Activated T-cell treated with anti-CD3 and anti-CD28 coated beads, Interleukin-2, amount 50 U/mL, for 72 hours (primary cell): ENCODE results near the gene C11orf52. TPM values are rescaled to one million over a fixed set of nuclear protein-coding genes. Genes with fewer than 3 reads are reported as not detected.

ENCODE experiments used
- ATAC-seq, 2 donors: fragments of 150-1000 bp; cut with Tn5 transposase; replicated peaks in 1 of 2; 2 replicates each; pipeline ENCODE4 v1.10.0; 2021; ENCODE audit warnings: moderate library complexity in 2 of 2, mild to moderate bottlenecking in 1 of 2
- DNase-seq, 2 donors: peaks; one replicate each; pipeline ENCODE4 v3.0.0; 2021 to 2022; ENCODE audit warnings: mixed read lengths in 1 of 2
- H3K27ac Mint-ChIP-seq: one replicate; pipeline ENCODE4 v1.8.0; 2022; ENCODE audit warnings: mild to moderate bottlenecking, moderate library complexity, mixed read lengths
- H3K27me3 Mint-ChIP-seq: one replicate; pipeline ENCODE4 v1.8.0; 2022; ENCODE audit warnings: low read depth, mixed read lengths
- H3K36me3 Mint-ChIP-seq, 2 donors: one replicate each; pipeline ENCODE4 v1.8.0; 2022; ENCODE audit warnings: mixed read lengths in 2 of 2, mild to moderate bottlenecking in 1 of 2; ENCODE audit not compliant: insufficient read depth in 2 of 2
- H3K4me1 Mint-ChIP-seq: one replicate; pipeline ENCODE4 v1.8.0; 2022; ENCODE audit warnings: low read depth, mixed read lengths
- H3K4me3 Mint-ChIP-seq, 2 donors: one replicate each; pipeline ENCODE4 v1.8.0; 2022; ENCODE audit warnings: mild to moderate bottlenecking in 2 of 2, mixed read lengths in 2 of 2, moderate library complexity in 2 of 2
- H3K9me3 Mint-ChIP-seq, 2 donors: one replicate each; pipeline ENCODE4 v1.8.0; 2022; ENCODE audit warnings: mixed read lengths in 2 of 2
- total RNA-seq, 2 donors: library from RNA; stranded (reverse); gene quantifications; one replicate each; pipeline ENCODE4 v1.2.3, GENCODE V29; 2022

Gene C11orf52
- total RNA-seq, 2 donors from 2014 or later, result not detected

DNA sequence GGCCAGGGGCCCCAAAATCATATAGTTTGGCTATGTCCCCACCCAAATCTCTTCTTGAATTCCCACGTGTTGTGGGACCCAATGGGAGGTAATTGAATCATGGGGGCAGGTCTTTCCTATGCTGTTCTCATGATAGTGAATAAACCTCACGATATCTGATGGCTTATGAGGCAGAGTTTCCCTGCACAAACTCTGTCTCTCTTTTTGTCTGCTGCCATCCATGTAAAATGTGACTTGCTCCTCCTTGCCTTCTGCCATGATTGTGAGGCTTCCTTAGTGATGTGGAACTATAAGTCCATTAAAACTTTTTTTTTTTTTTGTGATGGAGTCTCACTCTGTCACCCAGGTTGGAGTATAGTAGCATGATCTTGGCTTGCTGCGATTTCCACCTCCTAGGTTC is 32.9 kb downstream of the C11orf52 start:
- H3K27ac Mint-ChIP-seq, result no peak overlapping the region
- DNase-seq (no peak), ATAC-seq (no peak)
- peaks cover 6 to 21% of the 10 kb centered on the region in 2 donors for H3K36me3 Mint-ChIP-seq
- H3K27me3 Mint-ChIP-seq, result no peaks in the 10 kb centered on the region
- H3K9me3 Mint-ChIP-seq, result no peaks in the 10 kb centered on the region
- no peak overlapping the region for H3K4me3 Mint-ChIP-seq
- peaks cover 20% of the 10 kb centered on the region for H3K4me1 Mint-ChIP-seq

DNA sequence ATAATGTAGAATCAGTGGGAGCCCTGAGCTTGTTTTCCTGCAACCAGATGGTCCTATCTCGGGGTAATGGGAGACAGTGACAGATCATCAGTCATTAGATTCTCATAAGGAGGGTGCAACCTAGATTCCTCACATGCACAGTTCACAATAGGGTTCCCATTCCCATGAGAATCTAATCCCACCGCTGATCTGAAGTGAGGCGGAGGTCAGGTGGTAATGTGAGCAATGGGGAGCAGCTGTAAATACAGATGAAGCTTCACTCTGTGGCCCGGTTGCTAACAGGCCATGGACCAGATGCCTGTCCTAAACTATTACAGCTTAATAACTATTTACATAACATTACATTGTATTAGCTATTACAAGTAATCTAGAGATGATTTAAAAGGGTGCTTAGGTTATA is 35.4 kb downstream of the C11orf52 start:
- ATAC-seq (no peak), DNase-seq (no peak)
- Mint-ChIP-seq H3K27ac (no peak overlapping the region), H3K4me3 (no peak overlapping the region), H3K36me3 (peaks cover 2 to 21% of the 10 kb centered on the region in 2 donors), H3K9me3 (no peaks in the 10 kb centered on the region), H3K27me3 (no peaks in the 10 kb centered on the region), H3K4me1 (peaks cover 9% of the 10 kb centered on the region)

DNA sequence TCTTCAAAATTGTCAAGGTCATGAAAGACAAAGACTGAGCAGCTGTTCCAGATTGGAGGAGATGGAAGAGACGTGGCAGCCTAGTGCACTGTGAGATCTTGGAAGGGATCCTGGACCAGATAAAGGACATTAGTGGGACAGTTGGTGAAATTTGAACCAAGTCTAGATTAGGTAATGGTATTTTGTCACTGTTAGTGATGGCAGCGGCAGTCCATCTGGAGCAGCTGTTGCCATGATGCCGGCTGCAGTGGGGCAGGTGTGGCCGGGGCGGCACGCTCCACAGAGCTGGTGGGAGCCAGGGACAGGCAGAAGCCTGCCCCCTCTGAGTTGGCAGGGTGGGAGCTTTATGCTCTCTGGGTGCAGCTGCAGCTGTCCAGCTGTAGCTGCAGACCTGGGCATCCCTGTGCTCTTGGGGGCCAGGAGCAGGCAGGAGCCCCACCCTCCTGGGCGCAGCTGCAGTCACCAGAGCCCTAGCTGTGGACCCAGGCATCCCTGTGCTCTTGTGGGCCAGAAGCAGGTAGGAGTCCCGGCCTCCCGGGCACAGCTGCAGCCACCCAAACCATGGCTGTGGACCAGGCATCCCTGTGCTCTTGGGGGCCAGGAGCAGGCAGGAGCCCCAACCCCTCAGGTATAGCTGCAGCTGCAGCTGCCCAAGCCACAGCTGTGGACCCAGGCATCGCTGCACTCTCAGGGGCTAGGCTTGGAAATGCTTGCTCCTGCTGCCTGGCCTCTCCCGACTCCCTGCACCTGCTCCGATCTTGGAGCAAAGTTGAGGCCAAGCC is 39.1 kb downstream of the C11orf52 start:
- DNase-seq, result no peak
- Mint-ChIP-seq H3K27ac (no peak overlapping the region), H3K4me1 (peaks cover 19% of the 10 kb centered on the region), H3K27me3 (no peaks in the 10 kb centered on the region), H3K4me3 (no peak overlapping the region), H3K36me3 (peaks cover 0 to 8% of the 10 kb centered on the region in 2 donors), H3K9me3 (no peaks in the 10 kb centered on the region)
- no peak for ATAC-seq

DNA sequence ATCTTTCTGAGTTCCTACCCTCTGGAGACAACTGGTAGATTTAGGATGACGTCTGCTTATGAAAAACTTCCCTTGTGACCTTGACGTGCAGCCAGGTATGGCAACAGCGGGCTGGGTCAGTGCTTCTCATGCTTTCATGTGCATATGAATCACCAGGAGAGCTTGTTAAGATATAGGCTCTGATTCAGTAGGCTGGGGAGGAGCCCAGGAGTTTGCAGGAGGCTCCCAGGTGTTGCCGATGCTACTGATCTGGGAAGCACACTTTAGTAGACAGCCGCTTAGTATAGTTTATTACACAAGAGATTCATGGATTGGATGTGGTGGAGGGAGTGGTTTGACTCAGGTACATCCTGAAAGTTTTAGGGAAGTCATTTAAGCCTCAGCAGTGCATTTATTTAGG is 42.2 kb downstream of the C11orf52 start:
- peaks cover 0 to 4% of the 10 kb centered on the region in 2 donors for H3K36me3 Mint-ChIP-seq
- no peak for ATAC-seq

DNA sequence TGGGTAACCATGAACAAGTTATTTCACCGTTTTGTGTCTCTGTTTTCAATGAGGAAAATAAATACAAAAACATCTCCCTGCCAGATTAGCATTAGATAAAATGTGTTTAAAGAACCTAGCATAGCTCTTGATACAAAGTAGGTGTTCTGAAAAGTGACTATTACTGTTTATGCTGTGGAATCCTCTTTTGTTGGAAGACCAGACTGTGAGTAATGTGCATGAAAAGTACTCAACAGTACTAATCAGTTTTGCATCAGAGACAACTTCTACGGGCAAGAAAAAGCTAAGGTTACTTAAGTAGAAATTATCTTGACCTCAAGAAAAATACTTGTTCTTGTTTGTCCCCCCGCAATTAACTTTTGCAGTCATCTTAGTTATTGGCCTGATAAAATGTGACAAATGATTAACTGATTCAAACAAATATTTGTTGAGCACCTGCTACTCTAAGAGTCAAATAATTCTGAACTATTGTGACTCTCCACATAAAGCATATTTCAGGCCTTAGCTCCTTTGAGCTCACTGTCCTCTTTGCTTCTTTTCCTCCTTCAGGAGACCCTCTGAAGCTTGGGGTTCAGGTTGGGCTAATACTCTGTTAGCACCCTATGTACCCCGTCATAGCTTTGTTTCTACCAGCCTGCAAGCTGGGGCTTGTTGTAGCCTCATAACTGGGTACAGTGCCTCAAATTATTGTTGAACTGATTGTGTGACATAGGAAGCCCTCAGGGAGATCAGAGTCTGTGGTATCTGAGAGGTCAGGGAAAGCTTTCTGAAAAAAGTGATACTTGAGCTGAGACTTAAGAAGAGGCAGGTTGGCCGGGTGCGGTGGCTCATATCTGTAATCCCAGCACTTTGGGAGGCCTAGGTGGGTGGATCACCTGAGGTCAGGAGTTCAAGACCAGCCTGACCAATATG is 42.9 kb downstream of the C11orf52 start:
- Mint-ChIP-seq H3K4me1 (peaks cover 31% of the 10 kb centered on the region), H3K27ac (peak overlapping the region; percentile 75)
- ATAC-seq, result no peak

More for the DNA sequence above, 42.2 kb downstream of the C11orf52 start:
- Mint-ChIP-seq H3K27ac (no peak overlapping the region), H3K27me3 (no peaks in the 10 kb centered on the region), H3K4me1 (peaks cover 31% of the 10 kb centered on the region), H3K4me3 (no peak overlapping the region), H3K9me3 (no peaks in the 10 kb centered on the region)
- DNase-seq, result no peak

DNA sequence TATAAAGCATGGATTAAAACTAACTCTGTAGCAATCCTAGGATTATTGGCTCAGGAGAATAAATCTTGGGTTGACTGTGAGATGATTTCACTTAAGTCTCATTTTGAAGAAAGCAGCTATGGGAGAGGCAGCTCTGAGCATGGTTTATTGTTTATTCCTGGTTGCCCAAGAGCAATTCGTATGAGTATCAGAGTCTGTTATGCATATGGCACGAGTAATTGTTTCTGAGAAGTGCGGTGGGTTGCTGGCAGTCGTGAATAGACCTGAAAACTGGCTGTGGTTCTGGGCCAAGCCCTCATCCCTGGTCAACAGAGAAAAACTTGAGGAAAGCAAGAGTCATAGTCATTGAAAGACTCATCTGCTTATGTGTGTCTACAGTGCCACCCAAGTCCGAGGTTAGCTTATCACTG is 45.2 kb downstream of the C11orf52 start:
- no peaks in the 10 kb centered on the region for H3K27me3 Mint-ChIP-seq
- ATAC-seq (peak; percentile 89 to 90), DNase-seq (peak; percentile 35 to 42)
- H3K9me3 Mint-ChIP-seq, result no peaks in the 10 kb centered on the region
- H3K27ac Mint-ChIP-seq, result peak overlapping the region; percentile 29
- peaks cover 0 to 10% of the 10 kb centered on the region in 2 donors for H3K36me3 Mint-ChIP-seq
- H3K4me3 Mint-ChIP-seq, result peak overlapping the region in 1 of 2 donors; percentile 50
- H3K4me1 Mint-ChIP-seq, result peaks cover 31% of the 10 kb centered on the region

More for the DNA sequence above, 42.9 kb downstream of the C11orf52 start:
- no peaks in the 10 kb centered on the region for H3K9me3 Mint-ChIP-seq
- peaks cover 0 to 4% of the 10 kb centered on the region in 2 donors for H3K36me3 Mint-ChIP-seq
- no peak for DNase-seq
- H3K27me3 Mint-ChIP-seq, result no peaks in the 10 kb centered on the region
- no peak overlapping the region for H3K4me3 Mint-ChIP-seq

DNA sequence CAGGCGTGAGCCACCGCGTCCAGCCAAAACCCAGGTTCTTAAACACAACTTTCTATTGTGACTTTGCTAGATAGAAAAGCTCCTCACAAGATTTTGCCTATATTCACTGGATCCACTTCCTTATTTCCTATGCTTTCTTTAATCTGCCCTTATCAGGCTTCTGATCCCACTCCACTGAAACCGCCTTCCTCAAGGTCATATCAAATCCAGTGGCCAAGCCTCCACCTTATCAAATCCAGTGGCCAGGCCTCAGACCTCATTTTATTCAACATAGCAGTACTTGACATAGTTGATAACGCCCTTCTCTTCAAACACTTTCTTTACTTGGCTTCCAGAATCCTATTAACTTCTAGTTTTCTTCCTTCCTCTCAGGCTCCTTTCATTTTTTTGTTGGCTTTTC is 48.0 kb downstream of the C11orf52 start:
- ATAC-seq (no peak), DNase-seq (no peak)
- Mint-ChIP-seq H3K4me1 (peaks cover 22% of the 10 kb centered on the region), H3K9me3 (no peaks in the 10 kb centered on the region), H3K27me3 (no peaks in the 10 kb centered on the region), H3K4me3 (no peak overlapping the region), H3K36me3 (peaks cover 0 to 15% of the 10 kb centered on the region in 2 donors), H3K27ac (no peak overlapping the region)

DNA sequence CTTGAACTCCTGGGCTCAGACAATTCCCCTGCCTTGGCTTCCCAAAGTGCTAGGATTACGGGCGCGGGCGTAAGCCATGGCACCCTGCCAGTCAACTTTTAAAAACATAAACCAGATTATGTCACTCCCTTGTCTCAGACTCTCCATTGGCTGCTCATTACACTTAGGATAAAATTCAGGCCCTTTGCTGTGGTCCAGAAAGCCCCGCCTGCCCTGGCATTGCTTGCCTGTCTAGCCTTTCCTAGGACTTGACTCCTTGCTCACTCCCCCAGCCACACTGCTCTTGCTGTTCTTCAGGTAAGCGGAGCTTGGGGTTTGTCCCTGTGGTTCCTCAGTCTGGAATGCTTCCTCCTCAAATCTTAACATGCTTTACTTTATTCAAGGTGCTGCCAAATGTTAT is 48.9 kb downstream of the C11orf52 start:
- Mint-ChIP-seq H3K9me3 (no peaks in the 10 kb centered on the region), H3K4me1 (peaks cover 13% of the 10 kb centered on the region), H3K36me3 (peaks cover 0 to 17% of the 10 kb centered on the region in 2 donors), H3K4me3 (no peak overlapping the region), H3K27me3 (no peaks in the 10 kb centered on the region), H3K27ac (no peak overlapping the region)
- ATAC-seq, result no peak
- DNase-seq, result no peak

DNA sequence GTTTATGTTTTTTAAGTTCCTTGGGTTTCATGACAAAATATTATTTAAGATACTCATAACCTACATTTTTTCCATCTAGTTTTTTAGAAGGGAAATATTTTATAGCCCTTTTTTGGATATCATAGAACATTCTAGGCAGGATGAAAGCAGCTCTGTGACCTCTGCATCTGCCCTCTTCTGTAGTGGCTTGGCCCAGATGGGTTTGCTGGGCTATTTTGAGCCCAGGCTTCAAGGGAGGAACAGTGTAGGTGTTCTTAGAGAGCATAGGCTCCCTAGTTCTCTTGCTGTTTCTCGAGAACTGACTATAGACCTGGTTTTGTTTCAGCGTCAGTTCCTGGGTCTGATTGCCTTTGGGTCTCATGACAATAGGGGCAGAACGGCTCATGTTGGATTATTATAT is 50.6 kb downstream of the C11orf52 start:
- Mint-ChIP-seq H3K9me3 (no peaks in the 10 kb centered on the region), H3K36me3 (peaks cover 0 to 22% of the 10 kb centered on the region in 2 donors), H3K4me3 (no peak overlapping the region), H3K27ac (no peak overlapping the region), H3K27me3 (no peaks in the 10 kb centered on the region), H3K4me1 (peaks cover 3% of the 10 kb centered on the region)
- no peak for DNase-seq
- no peak for ATAC-seq

DNA sequence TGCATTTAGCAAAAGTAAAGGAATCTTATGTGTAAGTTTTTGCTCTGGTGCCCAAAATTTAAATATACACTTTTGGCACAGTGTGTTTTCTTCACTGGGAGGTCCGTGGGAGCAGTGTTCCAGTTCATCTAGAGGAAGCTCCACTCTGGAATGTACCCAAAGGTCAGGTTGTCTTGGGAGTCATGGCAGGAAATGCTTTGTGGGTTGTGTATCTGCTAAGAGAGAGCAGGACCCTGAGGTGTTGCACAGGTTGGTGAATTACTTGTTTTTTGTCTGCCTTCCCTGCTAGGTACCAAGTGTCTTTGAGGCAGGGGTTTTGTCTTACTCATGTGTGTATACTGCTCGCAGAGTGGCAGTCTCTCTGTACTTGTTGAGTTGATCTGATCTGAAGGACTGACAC is 55.7 kb downstream of the C11orf52 start:
- no peaks in the 10 kb centered on the region for H3K9me3 Mint-ChIP-seq
- H3K27ac Mint-ChIP-seq, result no peak overlapping the region
- peaks cover 18% of the 10 kb centered on the region for H3K27me3 Mint-ChIP-seq
- ATAC-seq (no peak), DNase-seq (no peak)
- no peak overlapping the region for H3K4me3 Mint-ChIP-seq
- peaks cover 0 to 15% of the 10 kb centered on the region in 2 donors for H3K36me3 Mint-ChIP-seq
- H3K4me1 Mint-ChIP-seq, result peaks cover 5% of the 10 kb centered on the region

DNA sequence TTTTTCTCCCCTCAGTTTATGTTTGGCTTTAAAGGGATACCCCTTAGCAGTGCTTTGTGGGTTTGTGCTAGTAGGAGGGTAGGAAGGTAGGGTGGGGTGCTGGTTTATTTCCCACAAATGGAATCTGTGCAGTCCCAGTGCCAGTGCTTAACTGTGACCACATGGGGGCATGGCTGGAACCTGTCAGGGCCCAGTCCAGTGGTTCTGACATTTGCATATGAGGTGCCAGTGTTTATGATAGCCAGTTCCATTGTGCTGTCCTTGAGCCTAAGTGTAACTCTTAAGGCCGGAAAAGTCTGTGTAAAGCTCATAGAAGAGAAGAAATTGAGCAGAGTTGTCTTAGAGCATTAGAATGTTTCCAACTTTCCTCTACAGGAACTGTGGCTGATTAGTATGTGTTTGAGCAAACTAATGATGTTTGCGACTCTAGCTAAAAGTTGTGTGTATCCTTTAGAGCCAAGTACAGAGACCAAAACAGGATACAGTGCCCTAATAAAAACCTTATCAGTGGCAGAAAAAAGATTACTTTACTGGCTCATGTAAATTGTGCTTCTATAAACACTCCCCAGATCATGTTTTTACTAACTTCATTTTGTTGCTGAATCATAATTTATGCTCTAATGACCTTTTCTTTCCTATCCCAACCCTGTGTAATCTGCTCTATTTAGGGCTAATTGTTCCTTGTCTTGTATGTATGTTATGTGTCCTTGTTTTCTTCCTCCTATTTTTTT is 56.5 kb downstream of the C11orf52 start:
- DNase-seq, result no peak
- no peak for ATAC-seq
- peaks cover 5% of the 10 kb centered on the region for H3K4me1 Mint-ChIP-seq
- H3K27me3 Mint-ChIP-seq, result peaks cover 18% of the 10 kb centered on the region
- no peaks in the 10 kb centered on the region for H3K9me3 Mint-ChIP-seq
- peaks cover 0 to 13% of the 10 kb centered on the region in 2 donors for H3K36me3 Mint-ChIP-seq
- H3K27ac Mint-ChIP-seq, result peak overlapping the region; percentile 11
- no peak overlapping the region for H3K4me3 Mint-ChIP-seq

DNA sequence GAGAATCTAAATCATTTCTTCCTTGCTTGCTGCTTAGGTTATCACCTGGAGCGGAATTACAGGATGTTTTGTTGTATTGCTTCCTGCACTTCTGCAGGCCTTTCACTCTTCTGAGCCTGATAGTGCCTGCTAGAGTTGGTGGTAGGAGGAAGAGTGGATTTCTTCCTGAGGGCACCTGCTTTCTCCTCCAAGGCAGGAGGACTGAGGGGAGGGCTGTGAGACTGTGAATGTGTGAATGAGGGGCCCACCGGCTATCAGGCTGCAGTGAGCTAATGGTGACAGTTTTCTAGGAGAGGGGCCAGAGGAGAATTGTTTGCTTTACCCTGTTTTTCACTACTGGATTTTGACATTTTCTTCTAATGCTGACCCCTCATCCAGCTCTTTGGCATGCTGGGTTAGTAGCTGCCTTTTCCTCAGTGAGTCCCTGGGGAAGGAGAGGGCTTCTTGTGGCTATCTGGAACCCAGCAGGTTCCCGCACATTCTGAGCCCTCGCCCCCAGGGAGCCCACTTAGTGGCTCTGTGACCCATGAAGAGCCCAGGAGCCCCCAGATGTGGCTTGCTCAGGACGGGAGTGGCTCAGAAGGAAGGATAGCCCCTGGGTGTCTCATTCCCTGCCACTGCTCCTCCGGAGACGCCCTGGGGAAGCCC is 57.5 kb downstream of the C11orf52 start:
- Mint-ChIP-seq H3K4me3 (peak overlapping the region; percentile 45 to 68), H3K36me3 (peaks cover 0 to 13% of the 10 kb centered on the region in 2 donors), H3K9me3 (no peaks in the 10 kb centered on the region), H3K27me3 (peaks cover 18% of the 10 kb centered on the region), H3K4me1 (peaks cover 5% of the 10 kb centered on the region), H3K27ac (no peak overlapping the region)
- ATAC-seq (no peak), DNase-seq (no peak)
